Measurements from ENCODE around the gene TARBP1.

GRCh38 chr1:234372011-234372757, 106.8 kb downstream of the TARBP1 start:
- TF ChIP-seq, protein P1, sequence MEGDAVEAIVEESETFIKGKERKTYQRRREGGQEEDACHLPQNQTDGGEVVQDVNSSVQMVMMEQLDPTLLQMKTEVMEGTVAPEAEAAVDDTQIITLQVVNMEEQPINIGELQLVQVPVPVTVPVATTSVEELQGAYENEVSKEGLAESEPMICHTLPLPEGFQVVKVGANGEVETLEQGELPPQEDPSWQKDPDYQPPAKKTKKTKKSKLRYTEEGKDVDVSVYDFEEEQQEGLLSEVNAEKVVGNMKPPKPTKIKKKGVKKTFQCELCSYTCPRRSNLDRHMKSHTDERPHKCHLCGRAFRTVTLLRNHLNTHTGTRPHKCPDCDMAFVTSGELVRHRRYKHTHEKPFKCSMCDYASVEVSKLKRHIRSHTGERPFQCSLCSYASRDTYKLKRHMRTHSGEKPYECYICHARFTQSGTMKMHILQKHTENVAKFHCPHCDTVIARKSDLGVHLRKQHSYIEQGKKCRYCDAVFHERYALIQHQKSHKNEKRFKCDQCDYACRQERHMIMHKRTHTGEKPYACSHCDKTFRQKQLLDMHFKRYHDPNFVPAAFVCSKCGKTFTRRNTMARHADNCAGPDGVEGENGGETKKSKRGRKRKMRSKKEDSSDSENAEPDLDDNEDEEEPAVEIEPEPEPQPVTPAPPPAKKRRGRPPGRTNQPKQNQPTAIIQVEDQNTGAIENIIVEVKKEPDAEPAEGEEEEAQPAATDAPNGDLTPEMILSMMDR (IDR thresholded peaks at IDR 0.05), result no peak
- TF ChIP-seq POLR2AphosphoS5 (IDR thresholded peaks at IDR 0.05), result no peak
- no peak for TF ChIP-seq POLR2A (IDR thresholded peaks at IDR 0.05; ENCODE audit: low read depth)
- TF ChIP-seq EP300 (IDR thresholded peaks at IDR 0.05), result no peak
